Large intestine (tissue), 12 donors: Measurements from ENCODE around the gene AKAIN1. TPM values are rescaled to one million over a fixed set of nuclear protein-coding genes. Genes with fewer than 3 reads are reported as not detected.

Experiments
- DNase-seq, 2 donors: peaks; one replicate each; pipeline versions ENCODE4 v3.0.0 to v3.0.0-alpha.2; 2013
- H3K27ac ChIP-seq: one replicate; pipeline ENCODE4 v1.5.1; 2013; ENCODE audit warnings: low read length
- H3K27me3 ChIP-seq: 2 replicates; pipeline ENCODE4 v1.6.1; 2013; ENCODE audit warnings: low read length; ENCODE audit not compliant: control insufficient read depth, insufficient read depth
- H3K36me3 ChIP-seq: 2 replicates; pipeline ENCODE4 v1.6.1; 2013; ENCODE audit warnings: low read length; ENCODE audit not compliant: control insufficient read depth, insufficient read depth
- H3K4me1 ChIP-seq: one replicate; pipeline ENCODE4 v1.6.1; 2013; ENCODE audit warnings: low read length; ENCODE audit not compliant: control insufficient read depth, insufficient read depth
- H3K4me3 ChIP-seq: one replicate; pipeline ENCODE4 v1.5.1; 2013; ENCODE audit warnings: low read length
- H3K9me3 ChIP-seq: one replicate; pipeline ENCODE4 v1.6.1; 2013; ENCODE audit warnings: mild to moderate bottlenecking, low read depth, low read length, moderate library complexity; ENCODE audit not compliant: control insufficient read depth
- WGBS: methylation state at CpG from one replicate; pipeline ENCODE4 v1.1.5; 2013; ENCODE audit warnings: low lambda C conversion rate; ENCODE audit not compliant: insufficient coverage; 5-methylcytosine and 5-hydroxymethylcytosine counted together
- long read RNA-seq, 11 donors: transcript quantifications; one replicate each; lab custom pipeline, GENCODE V29; 2026
- polyA plus RNA-seq: library from polyadenylated mRNA; unstranded; fragments of 120-200 nt; gene quantifications from one replicate; pipeline ENCODE4 v1.2.1, GENCODE V29; 2013

The AKAIN1 gene, protein sequence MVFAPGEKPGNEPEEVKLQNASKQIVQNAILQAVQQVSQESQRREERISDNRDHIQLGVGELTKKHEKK
- 0.12 TPM for polyA plus RNA-seq
- long read RNA-seq, donor 1: 0 reads
- long read RNA-seq, donor 2: 0 reads
- long read RNA-seq, donor 3: 0 reads
- long read RNA-seq, donor 4: 0 reads
- long read RNA-seq, donor 5: 0 reads
- long read RNA-seq, donor 6: 0 reads
- long read RNA-seq, donor 7: 0 reads
- long read RNA-seq, donor 8, partial matches to known transcripts: 0 of 6 reads
- long read RNA-seq, donor 8, other reads (novel, unspliced or antisense): 6 of 6 reads
- long read RNA-seq, donor 9: 0 reads
- long read RNA-seq, donor 10: 0 reads
- long read RNA-seq, donor 11, partial matches to known transcripts: 35 of 35 reads
- long read RNA-seq, donor 11, other reads (novel, unspliced or antisense): 0 of 35 reads

DNA sequence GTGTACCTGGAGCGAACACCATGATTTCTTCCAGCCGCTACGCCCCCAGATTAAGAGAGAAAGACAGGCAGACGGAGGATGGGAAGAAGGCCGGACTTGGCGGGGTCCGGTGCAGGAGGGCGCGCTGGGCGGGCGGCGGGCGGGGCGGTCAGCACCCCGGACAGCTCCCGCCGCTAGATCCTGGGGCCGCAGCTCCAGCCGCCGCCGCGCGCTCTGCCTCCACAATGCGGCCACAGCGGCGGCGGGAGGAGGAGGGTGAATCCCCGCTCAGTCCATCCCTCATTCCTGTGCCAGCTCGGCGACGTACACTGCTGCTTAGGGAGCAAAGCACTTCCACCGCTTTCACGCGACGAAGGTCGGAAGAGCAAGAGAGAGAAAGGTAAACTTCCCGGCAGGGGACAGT is at the start of gene AKAIN1:
Gene AKAIN1, minus strand, starts transcription at position 226 of the 403 bp plus-strand sequence. Its CDS starts 204 bp downstream, at position 22.
- Histone ChIP-seq H3K4me3 (no peak within 1 kb of the TSS), H3K36me3 (no peaks in the 10 kb centered on the region), H3K9me3 (no peaks in the 10 kb centered on the region), H3K27me3 (peaks cover 35% of the 10 kb centered on the region), H3K27ac (no peak within 1 kb of the TSS), H3K4me1 (no peaks in the 10 kb centered on the region)
- WGBS: no CpG with 5 or more reads among the region's 37 CpGs
- DNase-seq: peak; percentile 5 to 40

DNA sequence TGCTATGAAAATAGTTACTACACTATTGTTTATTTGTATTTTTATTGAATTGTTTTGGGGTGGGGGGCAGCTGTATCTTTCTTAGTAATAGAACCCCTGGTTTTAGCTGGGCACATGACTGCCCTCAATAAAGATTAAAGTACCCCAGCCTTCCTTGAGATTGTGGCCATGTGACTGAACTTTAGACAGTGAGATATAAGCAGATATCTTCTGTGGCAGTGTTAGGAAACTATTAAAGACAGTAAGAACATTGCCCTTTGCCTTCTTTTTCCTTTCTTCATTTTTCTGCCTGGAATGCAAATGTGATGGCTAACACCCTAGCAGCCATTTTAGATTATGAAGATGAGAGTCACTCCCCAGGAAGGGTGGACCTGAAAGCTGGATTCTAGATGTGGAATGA is 47.9 kb upstream of the AKAIN1 start:
- Histone ChIP-seq H3K4me3 (no peak overlapping the region), H3K9me3 (no peaks in the 10 kb centered on the region), H3K27ac (peak overlapping the region; percentile 55), H3K4me1 (peaks cover 19% of the 10 kb centered on the region), H3K36me3 (peaks cover 20% of the 10 kb centered on the region), H3K27me3 (no peaks in the 10 kb centered on the region)
- peak; percentile 52 to 77 for DNase-seq

DNA sequence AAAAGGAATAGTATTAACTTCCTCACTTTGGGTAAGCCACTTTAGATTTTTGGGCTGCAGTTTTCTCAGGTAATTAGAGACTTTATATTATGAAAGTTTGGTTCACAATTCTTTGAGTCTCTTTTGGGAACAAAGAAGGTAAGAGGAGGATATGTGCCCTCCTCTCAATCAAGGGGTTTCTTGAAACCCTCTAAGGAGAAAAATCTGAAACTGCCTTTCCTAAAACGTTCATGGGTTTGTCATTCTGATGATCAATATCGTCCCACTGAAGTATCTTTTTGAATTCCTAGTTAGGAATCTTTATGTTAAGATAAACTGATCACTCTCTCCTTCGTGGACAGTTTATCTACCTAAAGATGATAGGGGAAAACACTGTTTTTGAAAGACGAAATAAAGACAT is 42.4 kb upstream of the AKAIN1 start:
- H3K9me3 ChIP-seq: peaks cover 7% of the 10 kb centered on the region
- H3K4me3 ChIP-seq: peak overlapping the region; percentile 89
- peaks cover 20% of the 10 kb centered on the region for H3K36me3 ChIP-seq
- peak in 1 of 2 donors; percentile 18 for DNase-seq
- peak overlapping the region; percentile 97 for H3K27ac ChIP-seq
- 41% methylated on average over 2 of the region's 4 CpGs for WGBS
- peaks cover 11% of the 10 kb centered on the region for H3K4me1 ChIP-seq
- no peaks in the 10 kb centered on the region for H3K27me3 ChIP-seq

DNA sequence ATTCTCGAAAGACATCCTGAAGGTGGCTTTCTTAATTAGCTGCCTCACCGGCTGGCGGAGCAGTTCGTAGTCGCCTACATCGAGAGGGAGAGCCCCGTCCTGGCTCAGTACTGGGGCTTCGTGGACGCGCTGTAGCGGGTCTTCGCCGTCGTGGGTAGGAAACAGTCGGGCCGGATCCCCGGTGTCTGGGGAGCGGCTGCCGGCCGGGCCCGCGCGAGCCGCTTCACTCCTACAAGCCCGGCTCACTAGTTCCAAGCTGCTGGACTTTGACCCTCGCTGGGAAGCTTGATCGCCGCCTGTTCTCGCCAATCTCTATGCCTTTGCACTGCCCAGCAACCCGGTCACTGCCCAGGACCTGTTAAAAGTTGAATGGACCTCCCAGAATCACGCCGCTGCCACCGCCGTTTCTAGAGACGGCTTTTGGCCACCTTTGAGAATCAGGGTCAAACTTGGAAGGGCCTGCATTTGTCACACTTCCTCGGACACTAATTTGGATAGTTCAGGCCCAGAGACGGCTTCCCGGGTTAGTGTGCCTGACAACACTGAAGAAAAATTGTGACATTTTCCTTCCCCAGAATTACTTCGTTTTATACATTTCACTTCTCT is 41.4 kb upstream of the AKAIN1 start:
- Histone ChIP-seq H3K27me3 (no peaks in the 10 kb centered on the region), H3K36me3 (peaks cover 16% of the 10 kb centered on the region), H3K4me1 (peaks cover 11% of the 10 kb centered on the region), H3K9me3 (peaks cover 14% of the 10 kb centered on the region), H3K4me3 (peak overlapping the region; percentile 89), H3K27ac (peak overlapping the region; percentile 97)
- peak; percentile 77 to 90 for DNase-seq
- WGBS: no CpG with 5 or more reads among the region's 39 CpGs

DNA sequence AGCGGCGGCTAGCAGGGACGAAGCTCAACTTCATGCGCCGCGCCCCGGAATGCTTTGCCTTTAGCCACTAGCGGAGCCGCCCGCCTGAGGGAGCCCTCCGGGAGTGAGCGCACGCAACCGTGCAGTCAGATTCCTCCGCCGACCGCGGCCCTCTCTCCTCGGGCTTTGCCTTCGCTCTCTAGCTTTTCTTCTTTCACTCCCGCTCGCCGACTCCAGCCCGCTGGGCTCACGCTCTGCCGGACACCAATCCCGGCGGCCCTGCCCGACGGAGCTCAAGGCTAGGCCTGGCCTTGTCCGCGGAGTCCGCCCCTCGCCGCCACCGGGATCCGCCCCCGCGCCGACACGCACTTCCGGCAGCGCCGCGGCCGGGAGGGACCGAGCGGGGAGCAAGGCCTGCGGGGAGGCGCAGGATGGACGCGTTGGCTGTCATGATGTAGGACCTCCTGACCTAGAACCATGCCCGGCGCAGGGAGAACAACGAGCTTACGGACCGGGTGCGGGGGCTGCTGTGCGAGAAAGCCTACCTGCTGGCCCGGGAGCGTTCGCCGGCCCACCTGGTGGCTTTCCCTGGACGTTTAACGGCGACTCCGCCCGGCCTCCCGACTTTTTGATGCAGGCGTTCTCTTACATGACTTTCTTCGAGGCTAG is 40.8 kb upstream of the AKAIN1 start:
- Histone ChIP-seq H3K27ac (peak overlapping the region; percentile 97), H3K4me1 (peaks cover 11% of the 10 kb centered on the region), H3K4me3 (peak overlapping the region; percentile 89), H3K27me3 (no peaks in the 10 kb centered on the region), H3K9me3 (peaks cover 18% of the 10 kb centered on the region), H3K36me3 (peaks cover 17% of the 10 kb centered on the region)
- peak; percentile 88 to 98 for DNase-seq
- WGBS: no CpG with 5 or more reads among the region's 71 CpGs

DNA sequence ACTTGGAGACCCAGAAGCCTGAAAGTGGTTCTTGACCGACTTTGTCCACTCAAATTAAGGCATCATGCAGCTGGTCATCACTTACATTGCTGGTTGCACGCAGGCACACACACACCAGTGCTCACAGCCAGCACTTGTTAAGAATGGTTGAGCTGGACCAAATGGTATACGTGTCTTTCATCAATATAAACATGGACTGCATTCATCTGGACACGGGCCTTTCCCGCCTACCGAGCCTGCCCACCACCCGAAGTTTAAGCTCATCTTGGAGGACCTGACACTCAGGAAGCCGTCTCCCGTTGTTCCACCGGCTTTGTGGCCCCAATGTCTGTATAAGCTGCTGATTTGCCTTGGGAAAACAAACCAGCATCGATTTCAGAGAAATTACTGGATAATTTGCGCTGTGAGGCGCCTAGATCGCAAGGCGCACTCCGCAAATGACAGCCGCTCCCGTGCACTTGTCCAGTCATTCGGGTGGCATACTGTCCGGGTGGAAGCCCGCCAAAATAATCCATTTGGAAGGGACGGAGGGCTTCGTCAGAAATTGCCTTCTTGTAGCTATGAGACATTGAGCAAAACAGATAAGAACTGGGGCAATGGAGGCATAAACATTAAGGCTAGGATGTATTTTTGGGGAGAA is 40.1 kb upstream of the AKAIN1 start:
- WGBS: 0% methylated on average over 1 of the region's 23 CpGs

DNA sequence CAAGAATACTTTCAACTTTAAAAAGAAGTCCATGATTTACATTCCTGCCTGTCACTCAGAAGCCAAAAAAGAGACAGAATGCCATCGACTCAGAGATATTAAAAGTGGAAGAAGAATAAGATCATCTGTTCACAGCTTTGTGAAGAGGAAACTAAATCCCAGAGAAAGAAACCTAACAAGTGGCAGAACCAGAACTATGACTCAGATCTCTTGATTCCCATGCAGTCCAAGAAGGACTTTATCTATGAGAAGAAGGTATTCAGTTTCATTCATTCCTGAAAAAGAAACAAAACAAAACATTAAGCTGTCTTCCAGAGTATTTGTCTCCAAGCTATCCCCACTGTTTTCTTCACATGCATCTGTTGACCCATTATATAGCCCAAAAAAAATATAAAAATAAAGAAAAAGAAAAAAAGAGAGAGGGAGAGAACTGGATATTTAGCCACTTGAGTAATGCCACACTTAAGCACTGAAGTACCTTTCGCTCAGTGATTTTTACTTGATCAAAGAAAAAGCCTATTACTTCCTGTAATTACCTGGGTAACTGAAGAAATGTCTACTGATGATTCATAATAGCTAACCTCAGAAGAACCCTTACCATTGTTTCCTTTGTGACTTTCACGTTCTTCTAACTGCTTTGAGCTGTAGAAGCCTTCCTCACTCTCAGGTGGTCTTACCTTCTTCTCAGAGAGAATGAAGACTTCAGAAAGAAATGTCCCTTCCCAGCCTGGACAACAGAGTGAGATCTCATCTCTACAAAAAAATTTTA is 17.7 kb upstream of the AKAIN1 start:
- WGBS: 40% methylated on average over 1 of the region's 3 CpGs
- DNase-seq: no peak
- H3K4me3 ChIP-seq: no peak overlapping the region
- H3K27ac ChIP-seq: no peak overlapping the region
- H3K27me3 ChIP-seq: no peaks in the 10 kb centered on the region
- H3K9me3 ChIP-seq: no peaks in the 10 kb centered on the region
- H3K4me1 ChIP-seq: no peaks in the 10 kb centered on the region
- H3K36me3 ChIP-seq: no peaks in the 10 kb centered on the region

More for the DNA sequence above, 40.1 kb upstream of the AKAIN1 start:
- Histone ChIP-seq H3K4me3 (peak overlapping the region; percentile 89), H3K9me3 (peaks cover 22% of the 10 kb centered on the region), H3K36me3 (peaks cover 14% of the 10 kb centered on the region), H3K27ac (peak overlapping the region; percentile 97), H3K4me1 (peaks cover 11% of the 10 kb centered on the region), H3K27me3 (no peaks in the 10 kb centered on the region)
- DNase-seq: no peak

DNA sequence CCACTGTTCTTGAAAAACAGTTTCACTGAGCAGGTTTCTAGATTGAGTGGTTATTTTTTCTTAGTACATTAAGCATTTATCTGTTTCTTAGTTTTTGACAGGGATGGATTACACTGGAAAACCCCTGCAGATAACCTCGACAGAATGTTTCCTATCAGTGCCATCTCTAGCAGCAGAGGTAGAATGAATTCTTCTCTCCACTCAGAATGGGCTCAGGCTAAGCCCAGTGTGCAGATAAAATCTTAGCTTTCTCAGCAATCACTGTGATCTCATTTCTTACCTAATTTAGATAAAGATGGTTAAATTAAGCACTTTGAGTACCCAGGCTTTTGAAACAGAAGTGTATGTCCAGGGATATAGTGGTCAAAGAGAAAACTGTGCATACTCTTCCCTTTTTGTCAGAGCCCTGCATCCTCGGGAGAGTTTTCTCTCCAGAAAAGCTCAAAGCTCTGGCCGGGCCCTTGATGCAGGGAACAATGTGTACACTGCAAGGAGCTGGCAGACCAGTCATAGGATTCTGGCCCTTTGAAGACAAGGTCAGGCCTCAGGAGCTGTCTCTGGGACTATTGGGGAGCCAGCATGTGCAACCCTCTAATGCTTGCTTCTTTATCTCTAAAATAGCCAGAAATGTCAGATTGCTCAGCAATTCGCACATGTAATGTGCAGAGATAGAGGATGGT is 10.6 kb upstream of the AKAIN1 start:
- no peaks in the 10 kb centered on the region for H3K36me3 ChIP-seq
- no peak for DNase-seq
- no peaks in the 10 kb centered on the region for H3K9me3 ChIP-seq
- no peak overlapping the region for H3K27ac ChIP-seq
- no peaks in the 10 kb centered on the region for H3K27me3 ChIP-seq
- no peaks in the 10 kb centered on the region for H3K4me1 ChIP-seq
- no peak overlapping the region for H3K4me3 ChIP-seq
- no CpG with 5 or more reads among the region's 4 CpGs for WGBS

DNA sequence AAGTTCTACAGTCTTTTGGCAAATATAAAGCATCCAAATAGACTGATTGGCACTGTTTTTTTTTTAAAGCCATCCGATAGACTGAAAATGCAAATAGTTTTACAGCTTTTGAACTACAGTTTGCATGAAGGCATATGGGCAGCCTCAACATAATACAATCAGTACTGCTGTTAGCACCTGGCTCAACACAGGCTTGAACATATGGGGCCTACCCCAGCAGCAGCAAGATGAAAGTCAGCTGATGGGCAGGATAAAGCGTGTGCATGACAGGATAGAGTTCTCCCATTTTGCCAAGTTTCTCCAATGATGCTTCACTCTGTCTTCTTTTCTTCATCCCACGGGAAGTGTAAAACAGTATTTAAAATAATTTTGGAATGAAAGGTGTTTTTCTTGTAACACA is 1.3 kb upstream of the AKAIN1 start:
- H3K27ac ChIP-seq: no peak overlapping the region
- H3K36me3 ChIP-seq: no peaks in the 10 kb centered on the region
- whole genome bisulfite sequencing: 100% methylated on average over 1 of the region's 3 CpGs
- H3K9me3 ChIP-seq: no peaks in the 10 kb centered on the region
- no peak overlapping the region for H3K4me3 ChIP-seq
- peaks cover 35% of the 10 kb centered on the region for H3K27me3 ChIP-seq
- no peaks in the 10 kb centered on the region for H3K4me1 ChIP-seq
- DNase-seq: no peak
